K562 (cell line): ENCODE results near the gene PLEKHA8. TPM values are rescaled to one million over a fixed set of nuclear protein-coding genes. Genes with fewer than 3 reads are reported as not detected.

Experiments
- GABPB2 ChIP-seq: fragments of 250-450 bp; sonication (Bioruptor Pico); conservative IDR thresholded peaks from 2 replicates; pipeline ENCODE4 v1.5.1; 2021; ENCODE audit warnings: mild to moderate bottlenecking
- HDAC3 ChIP-seq: fragments of 450-650 bp; IDR thresholded peaks from 2 replicates; pipeline ENCODE4 v1.6.1; 2018; ENCODE audit warnings: borderline replicate concordance, mild to moderate bottlenecking, moderate library complexity; ENCODE audit not compliant: partially characterized antibody
- MTA3 ChIP-seq: fragments of 450-650 bp; formaldehyde crosslinking; IDR thresholded peaks from 2 replicates; pipeline ENCODE4 v1.6.1; 2017; ENCODE audit warnings: mild to moderate bottlenecking, borderline replicate concordance
- POLR3G ChIP-seq: IDR thresholded peaks from 2 replicates; pipeline ENCODE4 v1.6.1; 2011; ENCODE audit not compliant: insufficient read length, insufficient replicate concordance; ENCODE audit errors: extremely low read depth
- PREB ChIP-seq: sonication (generic); formaldehyde crosslinking; IDR thresholded peaks from 2 replicates; pipeline ENCODE4 v1.8.1; 2023; ENCODE audit warnings: mild to moderate bottlenecking, missing genetic modification reagents
- SNIP1 ChIP-seq: fragments of 450-650 bp; IDR thresholded peaks from 2 replicates; pipeline ENCODE4 v1.7.1; 2017; ENCODE audit warnings: low read depth, mild to moderate bottlenecking
- SPI1 ChIP-seq: IDR thresholded peaks from 2 replicates; pipeline ENCODE4 v1.6.1; 2011; ENCODE audit warnings: low read depth, low read length, control low read depth, borderline replicate concordance
- ZFPM2 ChIP-seq: fragments of 250-450 bp; sonication (Bioruptor Pico); IDR thresholded peaks from 2 replicates; pipeline ENCODE4 v1.5.1; 2022; ENCODE audit warnings: mild to moderate bottlenecking
- ZNF133 ChIP-seq: fragments of 250-450 bp; sonication (Bioruptor Pico); IDR thresholded peaks from 2 replicates; pipeline ENCODE4 v1.4.0; 2020; ENCODE audit warnings: mild to moderate bottlenecking
- ZNF217 ChIP-seq: sonication (generic); formaldehyde crosslinking; IDR thresholded peaks from 2 replicates; pipeline ENCODE4 v1.8.0; 2022; ENCODE audit warnings: mild to moderate bottlenecking, missing genetic modification reagents
- ZNF3 ChIP-seq: fragments of 250-450 bp; sonication (Bioruptor Pico); IDR thresholded peaks from 2 replicates; pipeline ENCODE4 v1.5.0; 2021; ENCODE audit warnings: mild to moderate bottlenecking, moderate library complexity
- ZNF609 ChIP-seq: sonication (generic); formaldehyde crosslinking; IDR thresholded peaks from 2 replicates; pipeline ENCODE4 v1.8.1; 2023; ENCODE audit warnings: missing genetic modification reagents, mild to moderate bottlenecking, borderline replicate concordance
- ZNF696 ChIP-seq: fragments of 250-450 bp; sonication (Bioruptor Pico); conservative IDR thresholded peaks from 2 replicates; pipeline ENCODE4 v1.4.0; 2020; ENCODE audit warnings: mild to moderate bottlenecking, moderate library complexity
- polyA plus RNA-seq, 8 experiments: library from polyadenylated mRNA; depleted of rRNA in 4 of 8; stranded (reverse) in 5 of 8; unstranded in 3 of 8; fragments of >200 nt; fragmentation: Nextera tagmentation in 2 of 8; fragmentation: Illumina TruSeq in 1 of 8; extraction: Ambion mirVana in 2 of 8; extraction: Trizol in 1 of 8; gene quantifications; 2 replicates each; pipeline versions ENCODE4 v1.2.1 to v1.2.3, GENCODE V29; 2011 to 2014; ENCODE audit warnings: inconsistent platforms in 1 of 8, missing spikeins in 1 of 8
- total RNA-seq, 7 experiments: library from RNA; depleted of rRNA in 6 of 7; stranded (reverse); fragments of >200 nt in 6 of 7; fragmentation: Illumina TruSeq in 2 of 7; extraction: Trizol in 2 of 7; gene quantifications; 2 replicates each; pipeline versions ENCODE4 v1.2.1 to v1.2.3, GENCODE V29; 2011 to 2021; ENCODE audit warnings: low replicate concordance in 1 of 7

The PLEKHA8 gene
- total and polyA plus RNA-seq, 9 of the 15 experiments (the other 6 are each of a cell fraction or from before 2014, with no cell fraction given), result 3.2 to 16.3 (median 11.8) TPM

GRCh38 chr7:30134611-30135300 is 106.5 kb downstream of the PLEKHA8 start, which contains the start of gene MTURN (continued):
- TF ChIP-seq ZNF609 (CRISPR knock-in tag) (no peak), HDAC3 (no peak), SPI1 (no peak), SNIP1 (no peak; the same call in 1 of the 2 replicates), POLR3G (no peak), ZNF3 (CRISPR knock-in tag) (no peak), MTA3 (0 out of 2 replicates have a peak, but pooled peaks have one; percentile 88), PREB (CRISPR knock-in tag) (no peak), ZFPM2 (CRISPR knock-in tag) (no peak), ZNF133 (CRISPR knock-in tag) (no peak), ZNF696 (CRISPR knock-in tag) (no peak), GABPB2 (CRISPR knock-in tag) (no peak), ZNF217 (CRISPR knock-in tag) (no peak)
